Measurements from ENCODE around the gene TST.

GRCh38 chr22:37028692-37029674 is 9.7 kb upstream of the TST start:
- TF ChIP-seq HMG20A (CRISPR knock-in tag; conservative IDR thresholded peaks at IDR 0.05) (no peak), ELK1 (CRISPR knock-in tag; IDR thresholded peaks at IDR 0.05) (no peak), FOS (IDR thresholded peaks at IDR 0.05; ENCODE audit: extremely low read depth, insufficient read length) (no peak)

Measured in K562 (cell line).